HUDEP-2 (cell line): ENCODE results near the gene PALMD.
A peak's percentile ranks its signal among the peaks of the same experiment; 100 is the strongest.

Experiments used
- DNase-seq, 76 experiments: peaks; one replicate each; lab custom pipeline; 2025; ENCODE audit not compliant: unreplicated experiment in 76 of 76; lab: John Stamatoyannopoulos, UW

PALMD gene

GRCh38 chr1:99682291-99682751 is 36.4 kb downstream of the PALMD start:
- no peak for DNase-seq

GRCh38 chr1:99685516-99686180 is 39.7 kb downstream of the PALMD start:
- DNase-seq, result peak in 60 of 76 experiments; percentile 3 to 73 (median 32)

DNA sequence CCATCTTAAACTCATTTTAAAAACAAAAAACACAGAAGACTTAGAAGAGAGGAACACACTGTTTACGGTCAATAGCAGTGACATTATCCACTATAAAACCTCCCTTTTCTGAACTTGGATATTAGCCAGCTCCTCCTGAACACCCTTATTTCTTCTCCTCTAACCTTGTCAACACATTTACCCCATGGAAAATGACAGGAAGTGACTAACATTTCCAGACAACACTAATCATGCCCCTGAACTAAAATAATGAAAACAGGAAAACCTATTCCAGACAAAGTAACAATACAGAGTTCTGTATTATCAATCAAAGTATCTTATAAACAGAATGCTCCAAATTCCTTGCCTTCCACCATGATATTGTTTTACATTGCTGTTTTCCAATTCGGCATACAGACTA is 45.3 kb downstream of the PALMD start:
- no peak for DNase-seq

DNA sequence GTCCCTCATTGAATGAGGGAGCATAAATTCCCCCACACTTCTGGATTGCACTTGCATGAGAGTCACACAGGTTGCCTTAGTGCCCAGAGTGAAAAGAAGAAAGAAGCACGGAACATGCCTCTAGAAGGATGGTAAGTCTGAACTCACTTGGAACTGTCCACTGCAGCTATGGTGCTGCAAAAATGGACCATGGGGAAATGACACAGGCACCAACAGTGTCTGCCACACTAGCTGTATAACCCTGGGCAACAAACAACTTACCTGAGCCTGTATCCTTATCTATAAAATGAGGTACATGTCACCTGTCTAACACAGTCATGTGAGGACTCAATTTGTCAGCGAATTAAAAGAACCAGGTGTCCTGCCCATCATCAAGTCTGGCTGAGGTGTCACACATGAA is 50.7 kb downstream of the PALMD start:
- no peak for DNase-seq

GRCh38 chr1:99697580-99697979 is 51.7 kb downstream of the PALMD start:
- no peak for DNase-seq

- DNase-seq, result no peak
Observed at GRCh38 chr1:99700020-99700419, 54.1 kb downstream of the PALMD start.

DNA sequence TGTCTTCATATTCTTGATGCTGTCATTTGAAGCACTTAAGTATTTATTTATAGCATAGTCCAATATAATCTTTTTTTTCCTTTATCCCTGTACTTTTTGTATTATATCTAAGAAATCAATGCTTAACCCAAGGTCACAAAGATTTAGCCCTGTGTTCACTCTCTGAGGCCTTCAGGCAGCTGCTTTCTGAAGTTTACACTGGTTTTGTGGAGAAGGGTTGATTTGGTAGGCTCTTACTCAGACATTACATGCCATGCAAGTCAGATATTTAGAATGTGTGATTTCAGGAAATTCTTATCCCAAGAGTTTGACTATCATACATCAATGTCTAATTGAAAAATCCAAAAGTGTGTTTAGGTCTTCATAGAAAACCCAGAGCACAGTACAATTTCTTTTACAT is 56.3 kb downstream of the PALMD start:
- no peak for DNase-seq

GRCh38 chr1:99704356-99704816 is 58.5 kb downstream of the PALMD start:
- peak in 54 of 76 experiments; percentile 5 to 72 (median 35) for DNase-seq

DNA sequence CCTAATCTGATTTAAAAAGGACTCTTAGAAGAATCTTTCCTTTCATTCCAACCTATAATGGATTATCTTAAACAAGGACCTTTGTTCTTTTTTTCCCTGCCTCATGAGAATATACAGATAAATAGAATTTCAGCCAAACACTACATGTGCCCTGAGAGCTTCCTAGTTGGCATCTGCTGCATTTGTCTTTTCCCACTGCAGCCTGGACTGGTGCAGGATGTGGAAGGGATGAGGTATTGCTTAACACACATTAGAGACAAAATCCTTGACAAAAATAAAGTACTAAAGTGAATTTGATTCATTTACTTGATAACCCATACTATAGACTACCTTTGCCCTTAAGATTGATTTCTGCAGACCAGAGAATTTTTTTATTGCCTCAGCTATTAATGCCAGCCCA is 59.5 kb downstream of the PALMD start:
- no peak for DNase-seq

DNA sequence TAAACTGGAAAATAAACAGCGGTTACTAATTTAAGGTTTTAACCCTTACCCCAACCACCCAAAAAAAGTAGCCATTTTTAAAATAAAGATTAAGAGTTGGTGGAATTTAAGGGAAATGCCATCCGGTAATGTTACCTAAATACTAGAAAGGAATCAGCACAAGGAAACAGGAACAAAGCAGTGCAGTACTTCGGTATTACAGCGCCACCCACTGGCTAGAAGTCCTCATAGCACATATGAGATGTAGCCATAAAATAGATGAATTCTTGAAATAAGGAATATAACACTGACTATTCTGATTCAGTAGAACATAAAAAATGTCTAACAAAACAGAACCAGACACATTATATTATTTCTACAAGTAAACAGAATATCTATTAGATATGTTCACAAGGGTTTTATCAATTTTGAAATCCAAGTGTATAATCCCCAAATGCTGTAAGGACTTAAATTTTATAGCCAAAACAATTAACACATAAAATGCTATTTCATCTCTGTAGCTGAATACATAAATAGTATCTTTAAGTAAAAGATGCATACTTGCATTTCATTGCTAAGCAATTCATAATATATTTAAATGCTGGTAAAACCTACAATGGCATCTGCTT is 61.7 kb downstream of the PALMD start:
- peak in 55 of 76 experiments; percentile 4 to 72 (median 39) for DNase-seq

GRCh38 chr1:99710994-99711393 is 65.1 kb downstream of the PALMD start:
- DNase-seq, result no peak

DNA sequence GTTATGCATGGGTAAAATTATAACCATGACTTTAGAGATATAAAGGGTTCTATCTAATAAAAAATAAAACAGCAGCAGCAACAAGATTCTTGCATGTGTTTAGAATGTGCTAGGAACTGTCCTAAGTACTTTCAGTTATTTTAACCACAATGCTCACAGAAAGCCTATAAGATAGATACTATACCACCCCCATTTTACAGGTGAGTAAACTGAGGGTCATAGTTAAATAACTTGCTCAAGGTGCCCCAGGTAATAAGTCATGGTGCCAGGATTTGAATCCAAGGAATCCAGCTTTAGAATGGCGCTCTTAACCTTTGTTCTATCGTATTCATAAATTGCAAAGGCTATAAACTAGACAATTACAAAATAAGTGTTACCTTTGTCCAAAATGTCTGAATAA is 67.1 kb downstream of the PALMD start:
- no peak for DNase-seq

DNA sequence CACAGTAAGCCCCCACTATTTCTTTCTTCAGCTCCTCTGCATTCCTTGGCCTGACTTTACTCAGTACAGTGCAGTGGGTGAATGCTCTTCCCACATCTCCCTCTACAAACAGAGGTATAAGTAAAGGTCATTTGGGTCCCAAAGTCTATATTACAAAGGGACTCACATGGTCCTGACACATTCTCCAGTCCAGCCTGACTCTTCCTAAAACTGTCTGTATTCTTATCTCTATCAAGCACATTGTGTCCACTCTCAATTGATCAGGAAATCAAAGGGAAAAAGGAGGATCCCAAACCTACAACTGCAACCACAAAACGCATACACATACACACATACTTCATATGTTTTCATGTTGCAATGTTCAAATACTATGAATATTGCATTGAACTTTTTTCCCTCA is 71.1 kb downstream of the PALMD start:
- no peak for DNase-seq

DNA sequence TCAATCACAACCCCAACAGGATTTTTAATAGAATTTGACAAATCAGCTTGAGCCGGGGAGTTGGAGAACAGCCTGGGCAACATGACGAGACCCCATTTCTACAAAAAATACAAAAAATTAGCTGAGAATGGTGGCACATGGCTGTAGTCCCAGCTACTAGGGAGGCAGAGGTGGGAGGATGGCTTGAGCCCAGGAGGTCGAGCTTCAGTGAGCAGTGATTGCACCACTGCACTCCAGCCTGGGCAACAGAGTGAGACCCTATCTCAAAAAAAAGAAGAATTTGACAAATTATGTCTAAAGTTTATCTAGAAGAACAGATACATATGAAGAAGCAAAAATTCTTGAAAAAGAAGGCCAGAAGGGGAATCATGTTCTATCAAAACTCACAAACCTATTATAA is 77.3 kb downstream of the PALMD start:
- no peak for DNase-seq

DNA sequence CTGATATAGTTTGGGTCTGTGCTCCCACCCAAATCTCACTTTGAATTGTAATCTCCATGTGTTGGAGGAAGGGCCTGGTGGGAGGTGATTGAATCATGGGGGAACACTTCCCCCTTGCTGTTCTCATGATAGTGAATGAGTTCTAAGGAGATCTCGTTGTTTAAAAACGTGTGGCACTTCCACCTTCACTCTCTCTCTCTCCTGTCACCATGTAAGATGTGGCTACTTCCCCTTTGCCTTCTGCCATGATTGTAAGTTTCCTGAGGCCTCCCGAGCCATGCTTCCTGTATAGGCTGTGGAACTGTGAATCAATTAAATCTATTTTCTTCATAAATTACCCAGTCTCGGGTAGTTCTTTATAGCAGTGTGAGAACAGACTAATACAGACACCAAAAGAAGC is 80.1 kb downstream of the PALMD start:
- no peak for DNase-seq

DNA sequence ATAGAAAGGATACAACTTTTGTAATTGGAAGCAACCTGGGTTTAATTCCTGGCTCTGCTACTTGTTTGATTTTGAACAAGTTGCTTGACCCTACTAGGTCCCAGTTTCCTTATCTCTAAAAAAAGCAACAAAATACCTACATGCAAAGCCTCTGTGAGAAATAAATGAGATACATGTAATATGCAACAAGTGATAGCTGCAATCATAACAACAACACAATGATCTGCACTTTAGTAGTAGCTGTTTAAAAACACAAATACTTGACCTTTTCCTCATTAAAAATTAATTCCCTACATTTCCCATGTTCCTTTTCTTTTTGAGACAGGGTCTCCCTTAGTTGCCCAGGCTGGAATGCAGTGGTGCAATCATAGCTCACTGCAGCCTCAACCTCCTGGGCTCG is 80.5 kb downstream of the PALMD start:
- DNase-seq, result no peak

DNA sequence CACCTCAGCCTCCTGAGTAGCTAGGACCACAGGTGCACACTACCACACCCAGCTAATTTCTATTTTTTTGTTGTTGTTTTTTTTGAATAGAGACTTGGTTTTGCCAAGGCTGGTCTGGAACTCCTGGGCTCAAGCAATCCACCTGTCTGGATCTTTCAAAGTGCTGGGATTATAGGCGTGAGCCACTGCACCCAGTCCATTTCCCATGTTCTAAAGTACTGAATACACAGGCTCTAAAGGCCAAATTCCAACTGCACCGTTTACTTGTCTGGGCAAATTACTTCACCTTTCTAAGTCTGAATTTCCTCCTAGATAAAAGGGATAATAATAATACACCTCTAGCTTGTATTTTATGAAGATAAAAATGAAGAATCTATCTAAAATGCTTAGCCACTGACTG is 80.9 kb downstream of the PALMD start:
- DNase-seq, result no peak

DNA sequence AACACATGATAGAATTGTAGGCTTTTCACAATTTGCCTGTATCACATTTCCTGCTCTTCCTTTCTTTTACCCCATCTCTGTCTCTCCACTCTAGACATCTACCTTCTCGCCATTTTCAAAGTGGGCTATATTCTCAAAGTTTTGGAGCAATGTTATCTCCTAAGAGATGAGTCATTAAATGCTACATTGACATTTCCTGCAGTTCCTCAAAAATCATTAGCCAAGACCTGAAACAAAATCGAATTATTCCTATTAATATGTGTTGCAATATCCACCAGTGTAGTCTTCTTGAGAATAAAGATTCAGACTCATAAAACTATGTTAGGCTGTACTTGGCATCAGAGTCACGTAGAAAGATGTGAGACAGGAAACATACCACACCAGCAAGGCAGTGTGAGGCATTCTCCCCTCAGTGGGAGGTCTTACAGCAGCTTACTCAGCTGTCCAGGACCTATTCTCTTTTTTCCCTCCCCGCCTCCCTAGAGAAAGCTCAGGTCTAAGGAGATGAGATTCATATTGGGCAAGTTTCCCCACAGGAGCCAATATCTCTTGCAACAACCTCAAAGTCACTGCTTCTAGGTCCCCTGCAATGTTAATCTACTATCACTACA is 81.8 kb downstream of the PALMD start:
- DNase-seq, result no peak

DNA sequence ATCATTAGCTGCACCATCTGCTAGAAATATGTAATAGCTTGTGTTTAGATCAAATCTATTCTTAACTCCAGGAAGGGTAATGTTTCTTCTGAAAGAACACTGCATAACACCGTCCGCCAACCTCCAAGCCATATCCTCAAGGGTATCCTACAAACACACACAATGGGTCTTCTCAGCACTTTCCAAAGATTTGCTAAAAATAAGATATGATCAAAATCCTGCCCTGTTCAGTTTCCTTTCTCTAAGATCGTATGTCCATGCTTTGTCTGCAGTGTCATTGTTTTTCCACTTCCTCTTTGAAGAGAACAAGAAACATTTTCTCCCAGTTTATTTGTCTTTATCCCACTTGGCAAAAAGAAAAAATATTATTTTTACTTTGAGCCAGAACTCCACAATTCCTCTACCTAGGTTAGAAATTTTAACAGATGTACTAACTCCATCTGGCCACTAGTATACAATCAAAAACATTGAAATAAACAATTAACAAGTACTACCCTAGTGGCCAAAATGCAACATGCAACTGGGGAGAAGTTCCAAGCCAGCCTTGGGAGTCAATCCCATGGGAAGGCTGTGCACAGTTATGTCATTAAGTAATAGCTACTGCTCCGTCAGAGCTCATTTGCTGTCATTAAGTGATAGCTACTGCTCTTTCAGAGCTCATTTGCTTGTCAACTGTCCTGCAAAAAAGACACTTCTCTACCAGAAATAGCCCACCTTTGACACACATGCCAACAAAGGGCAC is 82.8 kb downstream of the PALMD start:
- DNase-seq, result peak in 7 of 76 experiments; percentile 6 to 30 (median 12)

- no peak for DNase-seq
Observed at GRCh38 chr1:99731384-99731783, 85.5 kb downstream of the PALMD start.

DNA sequence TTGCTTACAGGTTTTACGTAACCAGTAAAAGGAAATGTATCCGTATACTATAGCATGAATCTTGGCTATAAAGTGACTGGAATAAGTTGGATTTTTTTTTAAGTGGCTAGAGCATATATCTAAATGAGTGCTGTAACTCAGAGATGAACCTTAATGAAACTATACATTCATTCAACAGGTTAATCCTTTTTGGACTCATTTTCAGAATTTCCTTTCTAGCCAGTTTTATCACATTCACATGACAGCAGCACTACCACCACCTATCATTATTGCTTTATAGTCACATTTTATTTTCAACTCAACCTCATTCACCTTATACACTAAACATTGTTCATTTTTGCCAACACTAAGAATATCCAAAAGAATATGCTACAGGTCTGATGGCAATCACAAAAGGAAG is 89.9 kb downstream of the PALMD start:
- DNase-seq, result no peak
